Fibroblast of lung (primary cell): ENCODE data around the gene ATP5F1E. TPM values are rescaled to one million over a fixed set of nuclear protein-coding genes. Genes with fewer than 3 reads are reported as not detected.

Source experiments
- DNase-seq, 2 donors: peaks; one replicate each; pipeline versions ENCODE4 v3.0.0 to v3.0.0-alpha.2; 2010; ENCODE audit warnings: low read depth in 2 of 2
- H2AFZ ChIP-seq: 2 replicates; pipeline ENCODE4 v1.5.1; 2012; ENCODE audit warnings: low read length, control low read depth, inconsistent platforms
- H3K27ac ChIP-seq: 2 replicates; pipeline ENCODE4 v1.5.1; 2011; ENCODE audit warnings: low read length, control low read depth; ENCODE audit not compliant: insufficient read depth
- H3K27me3 ChIP-seq: 2 replicates; pipeline ENCODE4 v1.5.1; 2011; ENCODE audit warnings: mild to moderate bottlenecking, low read length; ENCODE audit not compliant: control insufficient read depth, insufficient read depth
- H3K36me3 ChIP-seq: 2 replicates; pipeline ENCODE4 v1.5.1; 2011; ENCODE audit warnings: low read length; ENCODE audit not compliant: control insufficient read depth, insufficient read depth
- H3K4me1 ChIP-seq: 2 replicates; pipeline ENCODE4 v1.5.1; 2011; ENCODE audit warnings: low read length; ENCODE audit not compliant: control insufficient read depth, insufficient read depth; ENCODE audit errors: extremely low read depth
- H3K4me2 ChIP-seq: 2 replicates; pipeline ENCODE4 v1.5.1; 2011; ENCODE audit warnings: low read length, control low read depth; ENCODE audit not compliant: insufficient read depth; ENCODE audit errors: extremely low read depth
- H3K4me3 ChIP-seq, 4 experiments: fragments of 200-600 bp in 1 of 4; sonication (generic) in 1 of 4; replicated peaks in 1 of 4; 2 replicates each; pipeline ENCODE4 v1.5.1; 2011 to 2016; ENCODE audit warnings: low read length in 4 of 4, low read depth in 3 of 4, mild to moderate bottlenecking in 3 of 4, control low read depth in 2 of 4, inconsistent platforms in 1 of 4, mixed read lengths in 1 of 4; ENCODE audit not compliant: insufficient read depth in 1 of 4; ENCODE audit errors: control extremely low read depth in 1 of 4
- H3K79me2 ChIP-seq: 2 replicates; pipeline ENCODE4 v1.5.1; 2012; ENCODE audit warnings: mild to moderate bottlenecking, low read length, inconsistent platforms; ENCODE audit not compliant: control insufficient read depth, insufficient read depth
- H3K9ac ChIP-seq: 2 replicates; pipeline ENCODE4 v1.5.1; 2011; ENCODE audit warnings: mild to moderate bottlenecking, low read length, control low read depth; ENCODE audit not compliant: insufficient read depth
- H3K9me3 ChIP-seq: 2 replicates; pipeline ENCODE4 v1.5.1; 2012; ENCODE audit warnings: low read depth, low read length; ENCODE audit not compliant: control insufficient read depth, insufficient read depth
- H4K20me1 ChIP-seq: 2 replicates; pipeline ENCODE4 v1.5.1; 2011; ENCODE audit warnings: low read length; ENCODE audit not compliant: control insufficient read depth, insufficient read depth; ENCODE audit errors: extremely low read depth
- EZH2 ChIP-seq: IDR thresholded peaks from 2 replicates; pipeline ENCODE4 v1.5.1; 2012; ENCODE audit warnings: low read length, control low read depth, mild to moderate bottlenecking; ENCODE audit errors: missing control alignments
- polyA plus RNA-seq, 2 donors: library from polyadenylated mRNA; depleted of rRNA in 1 of 2; stranded (reverse) in 1 of 2; unstranded in 1 of 2; fragments of >200 nt; gene quantifications; 2 replicates each; pipeline ENCODE4 v1.2.1, GENCODE V29; 2011 to 2012; ENCODE audit warnings: missing spikeins in 1 of 2
- total RNA-seq: library from RNA; depleted of rRNA; stranded (reverse); fragments of >200 nt; gene quantifications from 2 replicates; pipeline ENCODE4 v1.2.1, GENCODE V29; 2014
- TF ChIP-seq, protein P1 (sequence below), 2 donors: IDR thresholded peaks in 1 of 2; conservative IDR thresholded peaks in 1 of 2; 1 replicate in 1 of 2; 2 replicates in 1 of 2; pipeline ENCODE4 v1.5.1; 2011 to 2012; ENCODE audit warnings: low read length in 2 of 2, control low read depth in 1 of 2, inconsistent platforms in 1 of 2, low read depth in 1 of 2, mild to moderate bottlenecking in 1 of 2

ATP5F1E gene
- total and polyA plus RNA-seq, 2 donors (not counting 1 experiment from before 2014, with no cell fraction given), result 37.8 to 56.5 TPM

DNA sequence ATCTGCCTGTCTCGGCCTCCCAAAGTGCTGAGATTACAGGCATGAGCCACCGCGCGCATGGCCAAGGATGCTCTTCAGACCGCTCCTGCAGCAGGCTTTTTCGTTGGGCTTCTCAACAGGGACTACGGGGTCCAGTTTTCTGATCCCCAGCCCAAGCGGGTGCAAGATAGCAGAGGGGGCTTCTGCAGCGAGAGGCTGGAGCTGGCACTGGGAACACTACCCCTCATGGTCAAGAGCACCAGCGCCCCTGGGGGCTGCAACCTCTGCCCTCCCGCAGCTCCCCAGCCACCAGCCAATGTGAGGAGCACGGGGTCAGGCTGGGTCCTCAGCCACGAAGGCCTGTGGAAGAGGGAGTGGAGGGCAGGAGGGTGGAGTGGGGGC, 31.1 kb downstream of the ATP5F1E start:
- no peaks in the 10 kb centered on the region for H4K20me1 ChIP-seq
- H3K27me3 ChIP-seq, result no peaks in the 10 kb centered on the region
- peaks cover 8% of the 10 kb centered on the region for H3K4me1 ChIP-seq
- no peak overlapping the region for H3K27ac ChIP-seq
- H3K79me2 ChIP-seq, result peaks cover 4% of the 10 kb centered on the region
- TF ChIP-seq EZH2, result no peak
- TF ChIP-seq, protein P1, sequence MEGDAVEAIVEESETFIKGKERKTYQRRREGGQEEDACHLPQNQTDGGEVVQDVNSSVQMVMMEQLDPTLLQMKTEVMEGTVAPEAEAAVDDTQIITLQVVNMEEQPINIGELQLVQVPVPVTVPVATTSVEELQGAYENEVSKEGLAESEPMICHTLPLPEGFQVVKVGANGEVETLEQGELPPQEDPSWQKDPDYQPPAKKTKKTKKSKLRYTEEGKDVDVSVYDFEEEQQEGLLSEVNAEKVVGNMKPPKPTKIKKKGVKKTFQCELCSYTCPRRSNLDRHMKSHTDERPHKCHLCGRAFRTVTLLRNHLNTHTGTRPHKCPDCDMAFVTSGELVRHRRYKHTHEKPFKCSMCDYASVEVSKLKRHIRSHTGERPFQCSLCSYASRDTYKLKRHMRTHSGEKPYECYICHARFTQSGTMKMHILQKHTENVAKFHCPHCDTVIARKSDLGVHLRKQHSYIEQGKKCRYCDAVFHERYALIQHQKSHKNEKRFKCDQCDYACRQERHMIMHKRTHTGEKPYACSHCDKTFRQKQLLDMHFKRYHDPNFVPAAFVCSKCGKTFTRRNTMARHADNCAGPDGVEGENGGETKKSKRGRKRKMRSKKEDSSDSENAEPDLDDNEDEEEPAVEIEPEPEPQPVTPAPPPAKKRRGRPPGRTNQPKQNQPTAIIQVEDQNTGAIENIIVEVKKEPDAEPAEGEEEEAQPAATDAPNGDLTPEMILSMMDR (conservative IDR thresholded peaks at IDR 0.05 in 1 of 2, IDR thresholded peaks at IDR 0.05 in 1 of 2; ENCODE audit: low read depth in 1 of 2, low read length in 2 of 2), result no peak
- H3K4me3 ChIP-seq, result no peak overlapping the region
- no peak overlapping the region for H2AFZ ChIP-seq
- DNase-seq, result no peak
- H3K9me3 ChIP-seq, result no peaks in the 10 kb centered on the region
- peaks cover 16% of the 10 kb centered on the region for H3K36me3 ChIP-seq
- H3K9ac ChIP-seq, result no peak overlapping the region
- H3K4me2 ChIP-seq, result no peak overlapping the region

DNA sequence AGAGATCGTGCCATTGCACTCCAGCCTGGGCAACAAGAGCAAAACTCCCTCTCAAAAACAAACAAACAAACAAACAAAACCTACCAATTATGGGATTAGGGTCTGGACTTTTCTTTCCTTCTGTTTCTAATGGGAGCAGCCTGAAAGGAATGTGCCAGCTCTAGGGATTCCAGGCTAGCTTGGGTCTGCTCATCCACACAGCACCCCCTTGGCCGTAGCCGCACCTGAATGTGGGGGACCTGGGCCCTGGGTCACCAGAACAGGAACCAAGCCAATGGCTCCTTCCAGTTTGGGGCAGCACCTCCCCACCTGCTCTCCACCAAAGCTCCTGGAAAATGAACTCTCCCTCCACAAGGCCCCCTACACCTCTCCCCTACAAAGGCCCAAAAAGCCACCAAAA, 31.8 kb downstream of the ATP5F1E start:
- Histone ChIP-seq H3K79me2 (no peaks in the 10 kb centered on the region), H4K20me1 (no peaks in the 10 kb centered on the region), H3K27me3 (no peaks in the 10 kb centered on the region), H3K4me2 (no peak overlapping the region), H3K9ac (no peak overlapping the region), H3K4me3 (no peak overlapping the region), H3K27ac (no peak overlapping the region), H2AFZ (no peak overlapping the region), H3K9me3 (no peaks in the 10 kb centered on the region), H3K36me3 (peaks cover 20% of the 10 kb centered on the region), H3K4me1 (peaks cover 3% of the 10 kb centered on the region)
- DNase-seq, result no peak
- TF ChIP-seq, protein P1 (conservative IDR thresholded peaks at IDR 0.05 in 1 of 2, IDR thresholded peaks at IDR 0.05 in 1 of 2; ENCODE audit: low read depth in 1 of 2, low read length in 2 of 2), result no peak
- TF ChIP-seq EZH2, result no peak

DNA sequence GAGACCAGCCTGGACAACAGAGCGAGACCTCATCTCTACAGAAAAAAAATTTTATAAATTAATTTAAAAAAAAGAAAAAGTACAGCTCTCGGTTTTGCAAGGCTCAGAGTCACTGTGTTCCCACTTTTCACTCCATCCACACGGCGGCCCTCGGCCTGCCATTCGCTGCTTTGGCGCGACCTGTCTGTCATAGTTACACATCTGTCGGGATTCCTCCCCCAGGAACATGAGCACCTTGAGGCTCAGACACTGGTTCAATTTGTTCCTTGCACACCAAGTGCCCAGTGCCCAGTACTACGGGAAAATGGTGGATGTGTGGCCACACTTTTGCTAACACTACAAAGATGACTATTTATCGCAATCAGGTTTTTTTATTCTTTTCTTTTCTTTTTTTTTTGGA, 33.5 kb downstream of the ATP5F1E start:
- H4K20me1 ChIP-seq, result no peaks in the 10 kb centered on the region
- no peak overlapping the region for H2AFZ ChIP-seq
- H3K4me3 ChIP-seq, result no peak overlapping the region
- no peak for DNase-seq
- H3K36me3 ChIP-seq, result peaks cover 26% of the 10 kb centered on the region
- H3K79me2 ChIP-seq, result no peaks in the 10 kb centered on the region
- TF ChIP-seq, protein P1 (conservative IDR thresholded peaks at IDR 0.05 in 1 of 2, IDR thresholded peaks at IDR 0.05 in 1 of 2; ENCODE audit: low read depth in 1 of 2, low read length in 2 of 2), result no peak
- no peak for TF ChIP-seq EZH2
- no peak overlapping the region for H3K27ac ChIP-seq
- H3K9ac ChIP-seq, result no peak overlapping the region
- H3K4me2 ChIP-seq, result no peak overlapping the region
- no peaks in the 10 kb centered on the region for H3K9me3 ChIP-seq
- H3K4me1 ChIP-seq, result peaks cover under 1% of the 10 kb centered on the region
- H3K27me3 ChIP-seq, result no peaks in the 10 kb centered on the region
